B cell (primary cell): ENCODE results near the gene PIGM. TPM values are rescaled to one million over a fixed set of nuclear protein-coding genes. Genes with fewer than 3 reads are reported as not detected.

Experiments used
- ATAC-seq: fragments of 200-7000 bp; cut with Tn5 transposase; one replicate; pipeline ENCODE4 v1.10.0; 2021; ENCODE audit warnings: low read depth, mild to moderate bottlenecking, moderate number of reproducible peaks, moderate library complexity
- CTCF ChIA-PET: fragments of 350-600 bp; sonication (Branson Sonifier 250); formaldehyde crosslinking; loops from one replicate; lab custom pipeline; 2021; ENCODE audit warnings: antibody characterized with exemption, inconsistent platforms; lab: Charles Lee
- POLR2A ChIA-PET: fragments of 350-600 bp; sonication (Branson Sonifier 250); formaldehyde crosslinking; loops from one replicate; lab custom pipeline; 2021; ENCODE audit warnings: antibody characterized with exemption; lab: Charles Lee
- DNase-seq: peaks from one replicate; pipeline ENCODE4 v3.0.0; 2013
- H2AFZ ChIP-seq: 2 replicates; pipeline ENCODE4 v1.6.1; 2012; ENCODE audit warnings: mild to moderate bottlenecking, low read depth, low read length; ENCODE audit not compliant: insufficient read depth, poor library complexity, severe bottlenecking
- H3K27ac ChIP-seq, 2 donors: 1 replicate in 1 of 2; 2 replicates in 1 of 2; pipeline ENCODE4 v1.5.1; 2012 to 2013; ENCODE audit warnings: low read length in 2 of 2, mild to moderate bottlenecking in 2 of 2, moderate library complexity in 1 of 2
- H3K27me3 ChIP-seq, 4 experiments: fragments of 200-600 bp in 1 of 4; sonication (generic) in 1 of 4; replicated peaks in 1 of 4; 1 replicate in 2 of 4; 2 replicates in 2 of 4; pipeline versions ENCODE4 v1.6.1 to v1.7.0; 2013 to 2016; ENCODE audit warnings: low read length in 3 of 4, mild to moderate bottlenecking in 2 of 4, mixed read lengths in 1 of 4, moderate library complexity in 1 of 4; ENCODE audit not compliant: insufficient read depth in 4 of 4, control insufficient read depth in 3 of 4; ENCODE audit errors: control extremely low read depth in 1 of 4
- H3K36me3 ChIP-seq, 2 experiments: replicated peaks in 1 of 2; 1 replicate in 1 of 2; 2 replicates in 1 of 2; pipeline versions ENCODE4 v1.6.1 to v1.7.1; 2013; ENCODE audit warnings: low read length in 1 of 2; ENCODE audit not compliant: insufficient read depth in 2 of 2, control insufficient read depth in 1 of 2; ENCODE audit errors: control extremely low read depth in 1 of 2, extremely low read depth in 1 of 2
- H3K4me1 ChIP-seq, 2 donors: fragments of 200-600 bp in 1 of 2; sonication (generic) in 1 of 2; 1 replicate in 1 of 2; 2 replicates in 1 of 2; pipeline versions ENCODE4 v1.5.1 to v1.6.1; 2013 to 2017; ENCODE audit warnings: low read length in 2 of 2; ENCODE audit not compliant: control insufficient read depth in 2 of 2, insufficient read depth in 2 of 2
- H3K4me2 ChIP-seq: replicated peaks from 2 replicates; pipeline ENCODE3; 2012; ENCODE audit warnings: mild to moderate bottlenecking, low read depth, low read length; ENCODE audit not compliant: poor library complexity, severe bottlenecking
- H3K4me3 ChIP-seq, 5 experiments: fragments of 200-600 bp in 1 of 5; sonication (generic) in 1 of 5; 1 replicate in 3 of 5; 2 replicates in 2 of 5; pipeline versions ENCODE4 v1.5.1 to v1.7.0; 2011 to 2016; ENCODE audit warnings: low read length in 4 of 5, mild to moderate bottlenecking in 4 of 5, low read depth in 2 of 5, control low read depth in 1 of 5, moderate library complexity in 1 of 5; ENCODE audit not compliant: insufficient read depth in 1 of 5; ENCODE audit errors: control extremely low read depth in 1 of 5, extremely low read depth in 1 of 5
- H3K79me2 ChIP-seq: fragments of 200-600 bp; sonication (generic); one replicate; pipeline ENCODE4 v1.6.0; 2016; ENCODE audit warnings: low read length; ENCODE audit not compliant: control insufficient read depth, insufficient read depth
- H3K9ac ChIP-seq: fragments of 200-600 bp; sonication (generic); 2 replicates; pipeline ENCODE4 v1.6.1; 2017; ENCODE audit warnings: mild to moderate bottlenecking, low read length, moderate library complexity
- H3K9me3 ChIP-seq, 3 donors: one replicate each; pipeline versions ENCODE4 v1.6.1 to v1.7.1; 2013; ENCODE audit warnings: low read length in 2 of 3; ENCODE audit not compliant: control insufficient read depth in 2 of 3, insufficient read depth in 1 of 3; ENCODE audit errors: control extremely low read depth in 1 of 3
- H4K20me1 ChIP-seq: 2 replicates; pipeline ENCODE4 v1.6.0; 2012; ENCODE audit warnings: mild to moderate bottlenecking, low read length; ENCODE audit not compliant: insufficient read depth, control insufficient read depth, poor library complexity, severe bottlenecking
- H3K27ac Mint-ChIP-seq: one replicate; pipeline ENCODE4 v1.8.0; 2021; ENCODE audit warnings: mixed read lengths
- H3K27me3 Mint-ChIP-seq: one replicate; pipeline ENCODE4 v1.8.0; 2021; ENCODE audit warnings: mixed read lengths
- H3K4me1 Mint-ChIP-seq: one replicate; pipeline ENCODE4 v1.8.0; 2021; ENCODE audit warnings: mixed read lengths
- H3K4me3 Mint-ChIP-seq: one replicate; pipeline ENCODE4 v1.8.0; 2021; ENCODE audit warnings: mixed read lengths
- H3K9me3 Mint-ChIP-seq: one replicate; pipeline ENCODE4 v1.8.0; 2022; ENCODE audit warnings: mixed read lengths; ENCODE audit not compliant: insufficient read depth
- CTCF ChIP-seq: fragments of 200-600 bp; IDR thresholded peaks from one replicate; pipeline ENCODE4 v1.8.0; 2022; ENCODE audit warnings: antibody characterized with exemption, mild to moderate bottlenecking
- EZH2 ChIP-seq: IDR thresholded peaks from 2 replicates; pipeline ENCODE4 v1.6.1; 2012; ENCODE audit warnings: borderline replicate concordance, low read depth, mild to moderate bottlenecking, moderate library complexity, low read length; ENCODE audit not compliant: insufficient read depth, poor library complexity, severe bottlenecking
- WGBS: methylation state at CpG from one replicate; pipeline ENCODE4 v1.1.5; 2013; ENCODE audit warnings: missing lambda C conversion rate; ENCODE audit not compliant: insufficient coverage; 5-methylcytosine and 5-hydroxymethylcytosine counted together
- intact Hi-C: fragments of 100-400 bp; cut with micrococcal nuclease; formaldehyde crosslinking; loops from one replicate; pipeline ENCODE4 v1.10.0; 2022
- polyA plus RNA-seq: library from polyadenylated mRNA; depleted of rRNA; stranded (reverse); fragments of >200 nt; gene quantifications from 2 replicates; pipeline ENCODE4 v1.2.3, GENCODE V29; 2012
- total RNA-seq, 2 donors: library from RNA; stranded (reverse); fragments of 120-200 nt in 1 of 2; gene quantifications; 1 replicate in 1 of 2; 2 replicates in 1 of 2; pipeline versions ENCODE4 v1.2.3 to v1.2.4, GENCODE V29; 2013 to 2022

PIGM gene
- total and polyA plus RNA-seq, 2 donors (not counting 1 experiment from before 2014, with no cell fraction given), result 1.4 to 7.4 TPM

GRCh38 chr1:160005070-160005469 lies 26.7 kb downstream of the PIGM start:
- Histone ChIP-seq H2AFZ (no peak overlapping the region), H3K4me1 (no peaks in the 10 kb centered on the region), H4K20me1 (no peaks in the 10 kb centered on the region), H3K4me3 (no peak overlapping the region), H3K4me2 (no peak overlapping the region), H3K79me2 (no peaks in the 10 kb centered on the region), H3K27ac (no peak overlapping the region), H3K9me3 (no peaks in the 10 kb centered on the region), H3K36me3 (no peaks in the 10 kb centered on the region), H3K27me3 (peaks cover 0 to 2% (median 0%) of the 10 kb centered on the region in 4 experiments), H3K9ac (no peak overlapping the region)
- TF ChIP-seq CTCF, result no peak
- no peak for TF ChIP-seq EZH2
- intact Hi-C loops, result no loop called here
- WGBS, result 83% methylated on average over 4 of the region's 4 CpGs
- Mint-ChIP-seq H3K4me3 (no peak overlapping the region), H3K27me3 (peaks cover 8% of the 10 kb centered on the region), H3K9me3 (no peaks in the 10 kb centered on the region), H3K4me1 (no peaks in the 10 kb centered on the region), H3K27ac (no peak overlapping the region)
- no peak for DNase-seq
- ATAC-seq, result no peak
- CTCF ChIA-PET, result interaction anchor here (1.0 to 11.2 kb wide), 11 partner anchors 11 to 791 kb away, joined by 3 to 252 read pairs (median 5); partner anchors contain the start of genes DUSP23, FCRL6 and PIGM
- POLR2A ChIA-PET, result no interaction called here

GRCh38 chr1:160004425-160004824 lies 27.4 kb downstream of the PIGM start:
- ATAC-seq, result no peak
- H3K4me3 ChIP-seq, result no peak overlapping the region
- no peaks in the 10 kb centered on the region for H3K79me2 ChIP-seq
- Mint-ChIP-seq H3K27me3 (peaks cover 5% of the 10 kb centered on the region), H3K27ac (no peak overlapping the region), H3K9me3 (no peaks in the 10 kb centered on the region), H3K4me1 (no peaks in the 10 kb centered on the region), H3K4me3 (no peak overlapping the region)
- WGBS, result 100% methylated on average over 2 of the region's 2 CpGs
- no peak overlapping the region for H3K9ac ChIP-seq
- TF ChIP-seq CTCF (no peak), EZH2 (no peak)
- ChIA-PET CTCF (interaction anchor here (0.9 to 11.2 kb wide), 8 partner anchors 11 to 852 kb away, joined by 3 to 252 read pairs (median 6); partner anchors contain the start of genes FCRL6 and PIGM), POLR2A (no interaction called here)
- no peaks in the 10 kb centered on the region for H4K20me1 ChIP-seq
- H2AFZ ChIP-seq, result no peak overlapping the region
- H3K27me3 ChIP-seq, result peaks cover 0 to 2% (median 0%) of the 10 kb centered on the region in 4 experiments
- no peak overlapping the region for H3K27ac ChIP-seq
- no peak overlapping the region for H3K4me2 ChIP-seq
- no peaks in the 10 kb centered on the region for H3K36me3 ChIP-seq
- no peaks in the 10 kb centered on the region for H3K9me3 ChIP-seq
- DNase-seq, result no peak
- intact Hi-C loops, result no loop called here
- no peaks in the 10 kb centered on the region for H3K4me1 ChIP-seq
